ENCODE measurements around the gene PRKAG2.

The PRKAG2 gene

GRCh38 chr7:151550656-151551286 lies 326.1 kb downstream of the PRKAG2 start:
- no peak overlapping the region for H3K4me3 ChIP-seq (ENCODE audit: low read length)
- DNase-seq (ENCODE audit: low read depth), result peak; percentile 89
- no peak for TF ChIP-seq CTCF (IDR thresholded peaks at IDR 0.05; ENCODE audit: insufficient read depth, low read depth, low read length, missing control alignments)

GRCh38 chr7:151549644-151550043 lies 327.3 kb downstream of the PRKAG2 start:
- H3K4me3 ChIP-seq (ENCODE audit: low read length), result no peak overlapping the region
- no peak for DNase-seq (ENCODE audit: low read depth)
- no peak for TF ChIP-seq CTCF (IDR thresholded peaks at IDR 0.05; ENCODE audit: insufficient read depth, low read depth, low read length, missing control alignments)

- TF ChIP-seq CTCF (IDR thresholded peaks at IDR 0.05; ENCODE audit: insufficient read depth, low read depth, low read length, missing control alignments), result no peak
- no peak overlapping the region for H3K4me3 ChIP-seq (ENCODE audit: low read length)
- DNase-seq (ENCODE audit: low read depth), result no peak
Measured at GRCh38 chr7:151549083-151549482, 327.8 kb downstream of the PRKAG2 start.

GRCh38 chr7:151544183-151544582 lies 332.7 kb downstream of the PRKAG2 start:
- TF ChIP-seq CTCF (IDR thresholded peaks at IDR 0.05; ENCODE audit: insufficient read depth, low read depth, low read length, missing control alignments), result no peak
- no peak overlapping the region for H3K4me3 ChIP-seq (ENCODE audit: low read length)
- DNase-seq (ENCODE audit: low read depth), result no peak

DNA sequence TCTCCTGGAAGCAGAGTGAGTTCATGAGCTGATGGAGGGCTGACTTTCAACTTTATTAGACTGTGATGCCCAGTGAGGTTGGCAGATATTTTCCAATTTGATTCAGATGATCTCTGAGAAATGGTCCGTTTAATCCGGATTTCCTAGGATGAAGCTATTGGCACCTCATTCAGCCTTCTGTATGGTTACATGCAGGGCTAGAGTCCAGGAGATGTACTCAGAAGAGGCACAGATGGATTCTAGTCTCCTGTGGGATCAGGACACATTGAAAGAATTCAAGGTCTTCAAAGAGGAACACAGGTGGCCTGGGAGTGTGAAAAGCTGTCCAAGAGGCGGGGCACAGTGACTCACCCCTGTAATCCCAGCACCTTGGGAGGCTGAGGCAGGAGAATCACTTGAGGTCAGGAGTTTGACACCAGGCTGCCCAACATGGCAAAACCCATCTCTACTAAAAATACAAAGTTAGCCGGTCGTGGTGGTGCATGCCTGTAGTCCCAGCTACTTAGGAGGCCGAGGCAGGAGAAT lies 334.2 kb downstream of the PRKAG2 start:
- H3K4me3 ChIP-seq (ENCODE audit: low read length), result no peak overlapping the region
- TF ChIP-seq CTCF (IDR thresholded peaks at IDR 0.05; ENCODE audit: insufficient read depth, low read depth, low read length, missing control alignments), result no peak
- DNase-seq (ENCODE audit: low read depth), result no peak

- no peak for TF ChIP-seq CTCF (IDR thresholded peaks at IDR 0.05; ENCODE audit: insufficient read depth, low read depth, low read length, missing control alignments)
- H3K4me3 ChIP-seq (ENCODE audit: low read length), result no peak overlapping the region
- no peak for DNase-seq (ENCODE audit: low read depth)
Measured at GRCh38 chr7:151541709-151542499, 335.0 kb downstream of the PRKAG2 start.
